Upper lobe of left lung (tissue), 4 donors: ENCODE data around the gene WSCD2.

ENCODE experiments used
- CTCF ChIP-seq, 6 experiments: fragments of 450-650 bp in 4 of 6; fragments of 200-600 bp in 2 of 6; sonication (generic) in 2 of 6; IDR thresholded peaks; one replicate each; pipeline ENCODE4 v1.5.1; 2016 to 2019; ENCODE audit warnings: antibody characterized with exemption in 6 of 6
- POLR2AphosphoS5 ChIP-seq, 2 donors: sonication (generic); formaldehyde crosslinking; IDR thresholded peaks; one replicate each; pipeline ENCODE4 v1.5.1; 2017; ENCODE audit warnings: antibody characterized with exemption in 2 of 2

- TF ChIP-seq POLR2AphosphoS5 (IDR thresholded peaks at IDR 0.05): no peak
- no peak for TF ChIP-seq CTCF (IDR thresholded peaks at IDR 0.05)
These were observed 47.2 kb downstream of the WSCD2 start for GRCh38 chr12:108176292-108176691.
